ENCODE results near the gene ORC3. TPM values are rescaled to one million over a fixed set of nuclear protein-coding genes. Genes with fewer than 3 reads are reported as not detected.

ORC3 gene
- total RNA-seq, 1 donor from 2014 or later, result 16.7 TPM

- Mint-ChIP-seq H3K4me3 (ENCODE audit: unreplicated experiment) (no peak overlapping the region), H3K4me1 (ENCODE audit: low read depth) (peaks cover 31% of the 10 kb centered on the region), H3K27me3 (ENCODE audit: low read depth) (no peaks in the 10 kb centered on the region), H3K27ac (ENCODE audit: unreplicated experiment) (no peak overlapping the region), H3K36me3 (ENCODE audit: low read depth) (peaks cover 10% of the 10 kb centered on the region), H3K9me3 (ENCODE audit: low read depth) (no peaks in the 10 kb centered on the region)
- no peak for TF ChIP-seq CTCF (IDR thresholded peaks at IDR 0.05)
- DNase-seq (ENCODE audit: low spot score), result no peak
Observed at GRCh38 chr6:87656857-87657256, 66.9 kb downstream of the ORC3 start.

- Mint-ChIP-seq H3K27ac (ENCODE audit: unreplicated experiment) (no peak overlapping the region), H3K4me3 (ENCODE audit: unreplicated experiment) (no peak overlapping the region)
- no peak for DNase-seq (ENCODE audit: low spot score)
Observed at GRCh38 chr6:87658516-87658915, 68.6 kb downstream of the ORC3 start.

GRCh38 chr6:87660226-87660911 is 70.4 kb downstream of the ORC3 start:
- H3K9me3 Mint-ChIP-seq (ENCODE audit: low read depth), result no peaks in the 10 kb centered on the region
- no peaks in the 10 kb centered on the region for H3K27me3 Mint-ChIP-seq (ENCODE audit: low read depth)
- H3K36me3 Mint-ChIP-seq (ENCODE audit: low read depth), result peaks cover 12% of the 10 kb centered on the region
- no peak for TF ChIP-seq CTCF (IDR thresholded peaks at IDR 0.05)
- H3K4me1 Mint-ChIP-seq (ENCODE audit: low read depth), result peaks cover 34% of the 10 kb centered on the region
- DNase-seq (ENCODE audit: low spot score), result no peak
- H3K4me3 Mint-ChIP-seq (ENCODE audit: unreplicated experiment), result no peak overlapping the region
- peak overlapping the region; percentile 10 for H3K27ac Mint-ChIP-seq (ENCODE audit: unreplicated experiment)

More at GRCh38 chr6:87658516-87658915, 68.6 kb downstream of the ORC3 start:
- Mint-ChIP-seq H3K9me3 (ENCODE audit: low read depth) (no peaks in the 10 kb centered on the region), H3K36me3 (ENCODE audit: low read depth) (peaks cover 12% of the 10 kb centered on the region), H3K27me3 (ENCODE audit: low read depth) (no peaks in the 10 kb centered on the region), H3K4me1 (ENCODE audit: low read depth) (peaks cover 35% of the 10 kb centered on the region)
- no peak for TF ChIP-seq CTCF (IDR thresholded peaks at IDR 0.05)

GRCh38 chr6:87661016-87661415 is 71.1 kb downstream of the ORC3 start:
- DNase-seq (ENCODE audit: low spot score), result no peak

GRCh38 chr6:87661503-87661902 is 71.6 kb downstream of the ORC3 start:
- Mint-ChIP-seq H3K4me3 (ENCODE audit: unreplicated experiment) (no peak overlapping the region), H3K27ac (ENCODE audit: unreplicated experiment) (no peak overlapping the region), H3K9me3 (ENCODE audit: low read depth) (no peaks in the 10 kb centered on the region)

More at GRCh38 chr6:87661016-87661415, 71.1 kb downstream of the ORC3 start:
- no peak overlapping the region for H3K27ac Mint-ChIP-seq (ENCODE audit: unreplicated experiment)
- H3K9me3 Mint-ChIP-seq (ENCODE audit: low read depth), result no peaks in the 10 kb centered on the region
- H3K4me3 Mint-ChIP-seq (ENCODE audit: unreplicated experiment), result no peak overlapping the region
- peaks cover 34% of the 10 kb centered on the region for H3K4me1 Mint-ChIP-seq (ENCODE audit: low read depth)
- H3K27me3 Mint-ChIP-seq (ENCODE audit: low read depth), result no peaks in the 10 kb centered on the region
- peaks cover 12% of the 10 kb centered on the region for H3K36me3 Mint-ChIP-seq (ENCODE audit: low read depth)
- TF ChIP-seq CTCF (IDR thresholded peaks at IDR 0.05), result no peak

More at GRCh38 chr6:87661503-87661902, 71.6 kb downstream of the ORC3 start:
- DNase-seq (ENCODE audit: low spot score), result no peak
- peaks cover 12% of the 10 kb centered on the region for H3K36me3 Mint-ChIP-seq (ENCODE audit: low read depth)
- H3K27me3 Mint-ChIP-seq (ENCODE audit: low read depth), result no peaks in the 10 kb centered on the region
- no peak for TF ChIP-seq CTCF (IDR thresholded peaks at IDR 0.05)
- H3K4me1 Mint-ChIP-seq (ENCODE audit: low read depth), result peaks cover 34% of the 10 kb centered on the region

All from chondrocyte (in vitro differentiated cells).